Left colon (tissue), 2 donors: ENCODE measurements around the gene RIGI. TPM values are rescaled to one million over a fixed set of nuclear protein-coding genes. Genes with fewer than 3 reads are reported as not detected.
"Not testable (repeated sequence)": the region's sequence is repeated elsewhere in the genome, so short reads cannot be mapped to it uniquely, and the experiment has no call there.

Experiments used
- ATAC-seq: fragments of 200-7000 bp; cut with Tn5 transposase; one replicate; pipeline ENCODE4 v1.9.1; 2020; ENCODE audit warnings: mild to moderate bottlenecking, moderate library complexity
- DNase-seq, 2 donors: peaks; one replicate each; pipeline ENCODE4 v3.0.0-alpha.2; 2020
- intact Hi-C, 2 donors: fragments of 100-400 bp; cut with DNase I in 1 of 2; cut with micrococcal nuclease in 1 of 2; formaldehyde crosslinking; loops; one replicate each; pipeline versions ENCODE4 v1.11.2 to v1.14.0; 2022; cut with DNase I, micrococcal nuclease
- long read RNA-seq: library from polyadenylated mRNA; unstranded; transcript quantifications from one replicate; pipeline ENCODE4 v2.0.0, GENCODE V29; 2021
- total RNA-seq, 2 donors: library from RNA; stranded (reverse); fragmentation: NEBNext Ultra II Directional; extraction: Animal tissue kit (Norgen Biotek cat#: 25700); gene quantifications; one replicate each; pipeline ENCODE4 v1.2.1, GENCODE V29; 2021
- donor health status: DM: no; HTN: no; CAD: no.
- donor health status: DM: yes; HTN: yes; CAD: no.

RIGI gene
- 10 to 100 TPM in 1 of 2 donors, 1 to 10 TPM in 1; 7.2 to 24.7 TPM for total RNA-seq
- long read RNA-seq, full-length matches to known transcripts: 1 of 1 reads
- long read RNA-seq, partial matches to known transcripts: 0 of 1 reads
- long read RNA-seq, other reads (novel, unspliced or antisense): 0 of 1 reads

DNA sequence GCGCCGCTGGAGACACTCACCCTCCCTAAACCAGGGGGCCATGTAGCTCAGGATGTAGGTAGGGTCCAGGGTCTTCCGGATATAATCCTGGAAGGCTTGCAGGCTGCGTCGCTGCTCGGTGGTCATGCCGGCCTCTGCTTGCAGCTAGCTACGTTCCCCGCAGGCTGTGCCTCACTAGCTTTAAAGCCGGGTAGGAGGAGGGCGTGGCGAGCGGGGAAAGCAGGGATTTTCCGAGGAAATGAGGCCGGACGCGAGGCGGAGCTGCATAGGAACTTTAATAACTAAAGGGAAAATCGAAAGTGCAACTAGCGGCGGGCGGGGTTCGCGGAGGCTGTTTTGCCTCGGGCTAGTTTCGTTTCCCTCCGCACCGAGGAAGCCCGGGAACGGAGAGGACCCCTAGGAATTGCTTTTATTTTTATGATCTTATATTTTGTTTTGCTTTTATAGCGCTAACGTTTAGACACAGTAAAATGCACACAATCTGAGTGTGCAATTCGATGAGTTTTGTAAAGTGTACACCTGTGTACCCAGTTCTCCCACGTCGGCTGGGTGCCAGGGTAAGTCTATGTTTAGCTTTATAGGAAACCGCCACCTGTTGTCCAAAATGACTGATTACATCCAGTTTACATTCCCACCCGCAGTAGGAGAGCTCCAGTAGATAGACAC, at the start of gene RIGI:
RIGI (minus strand) TSS at position 156 of the 666 bp plus-strand sequence; CDS start at position 126, 30 bp downstream.
- ATAC-seq (peak; percentile 89), DNase-seq (peak; percentile 95 to 98)
- intact Hi-C loops: no loop called here

- intact Hi-C loops: loop anchor here (5.0 to 10.0 kb wide), 3 partner anchors 53 to 200 kb away; partner anchors contain the start of gene ACO1 (in 1 of the 2)
- DNase-seq: no peak
- no peak for ATAC-seq
These were observed 48.9 kb upstream of the RIGI start for GRCh38 chr9:32574858-32575257.

GRCh38 chr9:32573821-32574220, 47.8 kb upstream of the RIGI start:
- intact Hi-C loops: loop anchor here (5.0 to 10.0 kb wide), 3 partner anchors 52 to 199 kb away; partner anchors contain the start of gene ACO1 (in 1 of the 2)
- DNase-seq (no peak), ATAC-seq (no peak)

DNA sequence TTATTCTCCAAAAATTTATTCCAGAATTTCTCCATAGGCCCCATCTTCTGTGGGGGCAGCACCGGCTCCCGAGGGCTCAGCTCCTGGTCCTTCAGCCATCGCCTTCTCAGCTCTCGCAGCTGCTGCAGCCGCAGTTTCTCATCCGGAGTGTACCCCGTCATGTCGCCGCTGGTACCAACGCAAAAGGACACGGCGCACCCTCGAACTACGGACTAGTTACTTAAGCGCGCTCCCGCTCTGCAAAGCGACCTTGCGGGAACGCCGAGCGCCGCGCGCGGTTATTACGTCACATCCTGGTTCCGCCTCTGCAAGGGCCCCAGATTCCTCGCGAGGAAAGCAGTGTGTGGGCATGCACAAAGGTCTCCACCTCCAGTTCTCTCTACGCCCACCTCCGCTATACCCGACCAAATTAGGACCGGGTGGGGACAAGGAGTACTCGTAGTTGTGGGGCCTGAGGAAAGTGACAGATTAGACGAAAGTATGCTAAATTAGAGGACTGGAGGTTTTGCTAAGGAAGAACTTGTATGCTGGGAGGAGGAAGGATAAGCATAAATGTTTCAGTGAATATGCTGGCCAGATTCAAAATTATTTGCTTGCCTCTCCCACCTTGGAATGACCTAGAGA, 47.0 kb upstream of the RIGI start, which contains the start of gene NDUFB6:
NDUFB6 (minus strand) TSS at position 260 of the 624 bp plus-strand sequence; CDS start at position 161, 99 bp downstream.
- intact Hi-C loops: loop anchor here (5.0 to 10.0 kb wide), 3 partner anchors 51 to 198 kb away; partner anchors contain the start of gene ACO1 (in 1 of the 2)
- ATAC-seq: peak; percentile 98

GRCh38 chr9:32571969-32572899, 46.2 kb upstream of the RIGI start:
- intact Hi-C loops: loop anchor here (5.0 to 10.0 kb wide), 3 partner anchors 50 to 197 kb away; partner anchors contain the start of gene ACO1 (in 1 of the 2)
- peak; percentile 90 for ATAC-seq
- peak; percentile 72 to 77 for DNase-seq

More for the DNA sequence above, 47.0 kb upstream of the RIGI start, which contains the start of gene NDUFB6:
- peak; percentile 95 to 98 for DNase-seq

DNA sequence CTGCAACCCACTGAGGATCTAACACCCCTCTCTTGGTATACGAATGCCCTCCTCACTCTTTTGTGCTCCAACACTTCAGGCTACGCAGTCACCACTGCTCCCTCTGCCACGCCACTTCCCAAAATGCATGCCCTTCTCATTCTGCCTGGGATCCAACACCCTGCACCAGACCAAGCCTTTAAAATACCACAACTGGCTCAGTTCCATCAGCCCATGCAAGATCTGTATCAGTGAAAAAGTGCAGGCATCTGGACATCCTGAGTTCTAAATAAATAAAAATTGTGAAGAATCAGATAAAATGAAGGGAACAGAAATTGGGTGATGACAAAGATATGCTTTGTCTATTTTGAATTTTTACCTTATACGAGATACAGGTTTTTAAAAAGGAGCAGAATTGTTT, 44.3 kb upstream of the RIGI start:
- ATAC-seq (no peak), DNase-seq (no peak)
- intact Hi-C loops: loop anchor here (5.0 to 10.0 kb wide), 3 partner anchors 48 to 195 kb away; partner anchors contain the start of gene ACO1 (in 1 of the 2)

GRCh38 chr9:32566770-32567169, 40.8 kb upstream of the RIGI start:
- ATAC-seq: no peak
- no peak for DNase-seq

DNA sequence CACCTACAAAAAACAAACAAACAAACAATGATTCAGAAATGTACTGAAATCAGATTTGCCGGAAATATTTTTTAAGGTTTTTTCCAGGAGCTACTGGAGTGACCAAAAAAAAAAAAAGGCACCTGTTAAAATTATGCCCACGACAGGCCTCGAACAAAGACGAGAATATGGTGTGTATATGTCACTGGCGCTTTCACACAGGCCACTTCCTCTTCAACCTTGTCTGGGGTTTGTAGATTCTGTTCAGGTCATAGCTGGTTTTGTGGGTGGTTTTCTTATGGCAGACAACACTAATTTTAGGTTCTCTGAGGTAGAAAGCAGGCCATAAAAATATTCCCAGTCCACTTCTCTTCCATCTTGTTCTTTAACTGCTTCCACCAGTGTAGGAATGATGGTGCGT, 40.0 kb upstream of the RIGI start:
- ATAC-seq (no peak), DNase-seq (no peak)
- intact Hi-C loops: no loop called here

More at GRCh38 chr9:32566770-32567169, 40.8 kb upstream of the RIGI start:
- intact Hi-C loops: no loop called here

DNA sequence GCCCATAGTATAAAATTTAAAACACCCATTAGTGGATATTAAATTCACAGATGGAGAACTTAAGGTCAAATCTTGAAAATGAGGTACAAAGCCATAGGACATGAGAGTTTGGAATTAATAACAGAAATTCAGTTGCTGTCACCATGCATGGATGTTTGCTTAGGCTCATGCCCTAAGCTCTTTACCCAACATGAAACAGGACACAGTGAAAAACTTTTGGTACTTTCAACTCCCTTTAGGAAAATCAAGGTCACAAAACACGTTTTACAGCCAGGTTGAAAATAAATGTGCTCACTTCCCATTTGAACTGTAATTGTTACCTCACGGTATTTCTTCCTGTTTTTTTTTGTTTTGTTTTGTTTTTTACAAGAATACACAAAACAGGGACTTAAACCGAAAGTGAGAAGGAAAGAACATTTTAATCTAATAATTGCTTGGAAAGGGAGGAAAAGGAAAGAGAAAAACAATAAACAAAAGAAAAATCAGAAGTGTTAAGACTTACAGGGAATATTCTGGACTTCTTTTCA, 32.5 kb upstream of the RIGI start:
- DNase-seq (no peak), ATAC-seq (no peak)
- intact Hi-C loops: no loop called here

GRCh38 chr9:32554591-32554990, 28.6 kb upstream of the RIGI start:
- DNase-seq: no peak
- intact Hi-C loops: no loop called here
- ATAC-seq: no peak

DNA sequence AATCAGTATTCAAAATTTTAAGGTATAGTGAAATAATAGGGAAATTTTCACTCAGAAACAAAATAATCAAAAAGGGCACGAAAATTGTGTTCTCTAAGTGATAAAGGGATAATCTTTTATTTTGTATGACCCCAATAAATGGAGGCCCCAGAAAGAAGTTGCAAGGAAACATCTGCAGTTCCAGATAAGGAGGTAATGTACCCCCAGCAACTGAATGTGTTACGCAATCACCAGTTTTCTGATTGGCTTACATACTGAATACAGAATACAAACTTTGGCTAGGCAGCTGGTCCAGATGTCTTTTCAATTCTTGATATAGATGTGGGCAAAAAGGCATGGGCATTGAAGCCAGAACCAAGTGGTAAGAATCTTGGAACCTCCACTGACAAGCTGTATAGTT, 28.1 kb upstream of the RIGI start:
- intact Hi-C loops: no loop called here
- DNase-seq (no peak), ATAC-seq (no peak)

DNA sequence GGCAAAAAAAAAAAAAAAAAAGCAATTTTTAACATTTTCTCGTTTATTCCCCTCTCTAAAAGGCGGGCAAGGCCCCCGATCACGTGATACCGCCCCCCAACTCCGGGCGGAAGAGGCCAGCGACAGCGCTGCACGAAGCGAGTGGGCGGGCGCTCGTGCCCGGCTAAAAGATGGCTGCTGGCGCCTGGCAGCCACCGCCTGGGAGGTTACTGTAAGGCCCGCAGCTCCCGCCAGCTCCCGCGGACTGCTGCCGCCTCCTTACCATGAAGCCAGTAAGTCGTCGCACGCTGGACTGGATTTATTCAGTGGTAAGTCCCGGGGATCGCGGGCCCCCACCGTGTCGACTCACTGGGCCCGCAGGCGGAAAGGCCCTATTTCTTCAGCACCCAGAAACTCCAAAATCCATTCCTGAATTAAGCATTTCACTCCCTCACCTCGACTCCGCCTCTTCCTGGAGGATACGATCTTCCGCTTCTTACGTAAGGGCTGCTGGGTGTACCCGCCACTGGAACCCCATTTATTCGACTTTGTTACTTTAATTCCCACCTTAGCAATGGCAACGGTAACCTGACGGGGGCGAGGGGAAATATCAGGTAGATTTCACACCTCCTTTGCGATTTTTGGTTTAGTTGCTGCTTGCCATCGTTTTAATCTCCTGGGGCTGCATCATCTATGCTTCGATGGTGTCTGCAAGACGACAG, 26.3 kb upstream of the RIGI start, which contains the start of the genes SMIM27 and TOPORS:
SMIM27 (plus strand) TSS at position 156 of the 701 bp plus-strand sequence; CDS start at position 264, 108 bp downstream.
TOPORS (minus strand) TSS at position 415 of the 701 bp plus-strand sequence; CDS start at position 265, 150 bp downstream.
- intact Hi-C loops: no loop called here
- peak; percentile 87 to 93 for DNase-seq
- ATAC-seq: peak; percentile 91

DNA sequence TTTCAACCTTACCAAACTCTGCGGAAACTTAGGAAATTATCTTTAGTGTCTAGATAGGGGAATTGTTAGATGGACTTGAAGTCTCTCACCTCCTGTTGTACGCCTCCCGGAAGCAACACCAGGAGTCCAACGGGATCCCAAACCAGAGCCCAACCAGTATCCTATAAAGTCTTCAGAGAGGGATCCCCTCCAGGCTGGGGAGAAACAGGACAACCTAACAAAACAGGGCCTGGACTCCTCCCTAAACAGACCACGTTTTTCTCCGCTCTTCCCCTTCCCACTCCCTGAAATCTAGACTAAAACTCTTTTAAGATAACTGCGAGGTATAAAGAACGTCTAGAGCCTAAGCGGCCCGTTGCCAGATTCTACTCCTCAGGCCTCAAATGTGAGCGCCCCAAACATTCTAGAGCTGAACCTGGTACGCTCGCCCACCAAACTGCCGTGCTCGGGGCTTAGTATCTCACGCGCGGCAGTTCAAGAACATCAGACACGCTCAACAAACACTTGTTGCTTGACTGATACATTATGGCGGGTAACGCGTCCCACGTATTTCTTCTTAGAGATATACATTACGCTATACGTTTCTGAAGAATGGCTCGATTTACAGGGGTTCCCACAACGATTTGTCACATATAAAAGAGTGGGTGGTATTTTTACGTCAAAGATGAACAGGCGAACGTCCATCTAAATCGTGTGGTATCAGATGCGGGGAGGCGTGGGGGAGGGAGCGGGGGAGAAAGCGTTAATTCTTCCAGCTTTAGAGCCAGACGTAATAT, 25.5 kb upstream of the RIGI start:
- intact Hi-C loops: no loop called here
- ATAC-seq (peak; percentile 24), DNase-seq (peak; percentile 51 to 55)

DNA sequence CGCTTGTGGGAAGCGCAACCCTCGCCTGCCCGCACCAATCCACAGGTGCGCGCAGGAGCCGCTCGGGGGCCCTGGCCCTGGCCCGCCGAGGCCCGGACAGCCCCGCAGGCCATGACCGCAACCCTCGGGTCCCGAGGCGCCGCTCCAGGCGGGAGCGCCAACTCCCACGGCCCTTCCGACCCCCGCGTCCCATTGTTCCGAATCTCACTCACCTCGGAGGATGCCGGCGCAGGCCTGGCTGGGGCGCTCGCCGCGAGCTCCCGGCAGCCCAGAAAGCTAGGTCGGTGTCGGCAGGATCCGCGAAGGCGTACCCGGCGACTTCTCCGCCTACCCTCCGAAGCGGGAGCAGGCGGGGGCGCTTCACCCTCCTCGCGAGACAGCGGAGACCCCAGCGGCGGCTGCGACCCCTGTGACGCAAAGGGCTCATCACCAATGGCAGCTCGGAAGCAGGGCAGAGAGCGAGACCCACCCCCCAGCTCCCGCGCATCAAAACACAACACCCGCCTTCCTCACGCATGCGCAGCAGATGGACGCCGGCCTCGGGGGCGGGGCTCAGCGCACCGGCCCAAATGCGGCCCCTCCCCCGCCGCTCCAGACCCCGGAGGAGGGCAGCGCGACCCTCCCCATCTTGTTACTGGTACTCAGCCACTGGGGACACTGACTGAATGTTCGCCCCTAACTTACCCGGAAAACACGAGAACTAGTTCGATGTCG, 24.7 kb upstream of the RIGI start:
- peak; percentile 92 to 93 for DNase-seq
- intact Hi-C loops: no loop called here
- ATAC-seq: peak; percentile 76

GRCh38 chr9:32550150-32550561, 24.2 kb upstream of the RIGI start:
- ATAC-seq (no peak), DNase-seq (no peak)
- intact Hi-C loops: no loop called here

- DNase-seq, ATAC-seq, intact Hi-C loops: not testable (repeated sequence)
These were observed 22.2 kb upstream of the RIGI start for GRCh38 chr9:32548213-32548612.
